Colonic mucosa (tissue), 4 donors: ENCODE data around the gene CCDC150. TPM values are rescaled to one million over a fixed set of nuclear protein-coding genes. Genes with fewer than 3 reads are reported as not detected.

Source experiments
- DNase-seq: peaks from one replicate; pipeline ENCODE4 v3.0.0-alpha.2; 2020
- H3K27ac ChIP-seq: fragments of 200-600 bp; one replicate; pipeline ENCODE4 v1.8.0; 2021
- H3K27me3 ChIP-seq: fragments of 200-600 bp; one replicate; pipeline ENCODE4 v1.8.0; 2021
- H3K36me3 ChIP-seq: fragments of 200-600 bp; one replicate; pipeline ENCODE4 v1.8.0; 2021
- H3K4me1 ChIP-seq: fragments of 200-600 bp; one replicate; pipeline ENCODE4 v1.8.0; 2021; ENCODE audit warnings: mild to moderate bottlenecking
- H3K4me3 ChIP-seq: fragments of 200-600 bp; one replicate; pipeline ENCODE4 v1.8.0; 2021
- H3K9ac ChIP-seq, 2 donors: one replicate each; pipeline ENCODE4 v1.7.0; 2013; ENCODE audit warnings: control low read depth in 2 of 2, low read depth in 2 of 2, low read length in 2 of 2
- H3K9me3 ChIP-seq: fragments of 200-600 bp; one replicate; pipeline ENCODE4 v1.8.0; 2021
- intact Hi-C: fragments of 100-400 bp; cut with DNase I; formaldehyde crosslinking; loops from one replicate; pipeline ENCODE4 v1.14.1; 2022
- total RNA-seq, 2 donors: library from RNA; stranded (reverse); fragmentation: NEBNext Ultra II Directional in 1 of 2; extraction: Animal tissue kit (Norgen Biotek cat#: 25700) in 1 of 2; gene quantifications; one replicate each; pipeline ENCODE4 v1.2.1, GENCODE V29; 2021
- TF ChIP-seq, protein P1 (sequence below): fragments of 200-600 bp; IDR thresholded peaks from one replicate; pipeline ENCODE4 v1.8.0; 2022; ENCODE audit warnings: antibody characterized with exemption, mild to moderate bottlenecking
- donor health status: healthy.
- donor health status: DM: no; HTN: no; CAD: no.
- donor health status: DM: no; HTN: no; CAD: no.

CCDC150 gene
- total RNA-seq, 2 donors from 2014 or later, result 3.8 to 10.3 TPM

- no peaks in the 10 kb centered on the region for H3K27me3 ChIP-seq
- H3K9me3 ChIP-seq, result no peaks in the 10 kb centered on the region
- H3K9ac ChIP-seq, result no peak overlapping the region
- no peak overlapping the region for H3K4me3 ChIP-seq
- no peaks in the 10 kb centered on the region for H3K4me1 ChIP-seq
- DNase-seq, result peak; percentile 19
- intact Hi-C loops, result no loop called here
- no peaks in the 10 kb centered on the region for H3K36me3 ChIP-seq
- H3K27ac ChIP-seq, result no peak overlapping the region
- TF ChIP-seq, protein P1, sequence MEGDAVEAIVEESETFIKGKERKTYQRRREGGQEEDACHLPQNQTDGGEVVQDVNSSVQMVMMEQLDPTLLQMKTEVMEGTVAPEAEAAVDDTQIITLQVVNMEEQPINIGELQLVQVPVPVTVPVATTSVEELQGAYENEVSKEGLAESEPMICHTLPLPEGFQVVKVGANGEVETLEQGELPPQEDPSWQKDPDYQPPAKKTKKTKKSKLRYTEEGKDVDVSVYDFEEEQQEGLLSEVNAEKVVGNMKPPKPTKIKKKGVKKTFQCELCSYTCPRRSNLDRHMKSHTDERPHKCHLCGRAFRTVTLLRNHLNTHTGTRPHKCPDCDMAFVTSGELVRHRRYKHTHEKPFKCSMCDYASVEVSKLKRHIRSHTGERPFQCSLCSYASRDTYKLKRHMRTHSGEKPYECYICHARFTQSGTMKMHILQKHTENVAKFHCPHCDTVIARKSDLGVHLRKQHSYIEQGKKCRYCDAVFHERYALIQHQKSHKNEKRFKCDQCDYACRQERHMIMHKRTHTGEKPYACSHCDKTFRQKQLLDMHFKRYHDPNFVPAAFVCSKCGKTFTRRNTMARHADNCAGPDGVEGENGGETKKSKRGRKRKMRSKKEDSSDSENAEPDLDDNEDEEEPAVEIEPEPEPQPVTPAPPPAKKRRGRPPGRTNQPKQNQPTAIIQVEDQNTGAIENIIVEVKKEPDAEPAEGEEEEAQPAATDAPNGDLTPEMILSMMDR, result no peak
These were observed 750 bp upstream of the CCDC150 start for GRCh38 chr2:196638765-196639164.

- Histone ChIP-seq H3K27me3 (no peaks in the 10 kb centered on the region), H3K4me3 (peak overlapping the region; percentile 68), H3K36me3 (no peaks in the 10 kb centered on the region), H3K9me3 (no peaks in the 10 kb centered on the region), H3K27ac (no peak overlapping the region), H3K4me1 (no peaks in the 10 kb centered on the region), H3K9ac (peak overlapping the region; percentile 65 to 76)
- TF ChIP-seq, protein P1, result no peak
- no peak for DNase-seq
- intact Hi-C loops, result no loop called here
These were observed 575 bp downstream of the CCDC150 start for GRCh38 chr2:196640031-196640548.

DNA sequence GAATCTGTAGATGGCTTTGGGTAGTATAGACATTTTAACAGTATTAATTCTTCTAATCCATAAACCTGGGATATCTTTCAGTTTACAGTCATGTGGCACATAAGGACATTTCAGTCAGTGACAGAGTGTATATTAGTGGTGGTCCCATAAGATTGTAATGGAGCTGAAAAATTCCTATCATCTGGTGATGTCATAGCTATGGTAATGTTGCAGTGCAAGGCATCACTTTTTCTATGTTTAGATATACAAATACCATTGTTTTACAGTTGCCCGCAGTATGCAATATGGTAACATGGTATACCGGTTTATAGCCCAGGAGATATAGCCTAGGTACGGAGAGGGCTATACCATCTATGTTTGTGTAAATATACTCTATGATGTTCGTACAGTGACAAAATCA is 9.7 kb downstream of the CCDC150 start:
- TF ChIP-seq, protein P1, result no peak
- no peak for DNase-seq
- Histone ChIP-seq H3K9me3 (no peaks in the 10 kb centered on the region), H3K27ac (no peak overlapping the region), H3K36me3 (no peaks in the 10 kb centered on the region), H3K27me3 (no peaks in the 10 kb centered on the region), H3K4me1 (no peaks in the 10 kb centered on the region), H3K9ac (no peak overlapping the region), H3K4me3 (no peak overlapping the region)
- intact Hi-C loops, result no loop called here

DNA sequence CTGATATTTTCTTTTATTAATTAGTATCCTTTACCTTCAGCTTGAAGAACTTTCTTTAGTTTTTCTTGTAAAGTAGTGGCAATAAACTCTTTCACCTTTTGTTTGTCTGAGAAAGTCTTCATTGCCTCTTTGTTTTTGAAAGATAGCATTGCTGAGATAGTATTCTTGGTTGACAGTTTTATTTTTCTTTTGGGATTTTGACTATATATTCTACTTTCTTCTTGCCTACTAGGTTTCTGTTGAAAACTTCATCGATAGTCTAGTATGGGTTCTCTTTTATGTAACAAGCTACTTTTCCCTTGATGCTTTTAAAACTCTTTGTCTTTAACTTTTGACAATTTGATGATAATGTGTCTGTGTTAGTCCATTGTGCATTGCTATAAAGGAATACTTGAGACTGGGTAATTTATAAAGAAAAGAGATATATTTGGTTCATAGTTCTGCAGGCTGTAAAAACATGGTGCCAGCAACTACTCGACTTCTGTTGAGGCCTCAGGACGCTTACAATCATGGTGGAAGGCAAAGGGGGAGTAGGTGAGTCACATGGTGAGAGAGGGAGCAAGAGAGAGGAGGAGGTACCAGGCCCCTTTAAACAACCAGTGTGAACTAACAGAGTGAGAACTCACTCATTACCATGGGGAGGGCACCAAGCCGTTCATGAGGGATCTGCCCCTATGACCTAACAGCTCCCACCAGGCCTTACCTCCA is 12.0 kb downstream of the CCDC150 start:
- H3K27me3 ChIP-seq, result no peaks in the 10 kb centered on the region
- TF ChIP-seq, protein P1, result no peak
- H3K36me3 ChIP-seq, result no peaks in the 10 kb centered on the region
- no peak overlapping the region for H3K9ac ChIP-seq
- no peak for DNase-seq
- H3K4me3 ChIP-seq, result no peak overlapping the region
- no peak overlapping the region for H3K27ac ChIP-seq
- intact Hi-C loops, result no loop called here
- no peaks in the 10 kb centered on the region for H3K4me1 ChIP-seq
- no peaks in the 10 kb centered on the region for H3K9me3 ChIP-seq

DNA sequence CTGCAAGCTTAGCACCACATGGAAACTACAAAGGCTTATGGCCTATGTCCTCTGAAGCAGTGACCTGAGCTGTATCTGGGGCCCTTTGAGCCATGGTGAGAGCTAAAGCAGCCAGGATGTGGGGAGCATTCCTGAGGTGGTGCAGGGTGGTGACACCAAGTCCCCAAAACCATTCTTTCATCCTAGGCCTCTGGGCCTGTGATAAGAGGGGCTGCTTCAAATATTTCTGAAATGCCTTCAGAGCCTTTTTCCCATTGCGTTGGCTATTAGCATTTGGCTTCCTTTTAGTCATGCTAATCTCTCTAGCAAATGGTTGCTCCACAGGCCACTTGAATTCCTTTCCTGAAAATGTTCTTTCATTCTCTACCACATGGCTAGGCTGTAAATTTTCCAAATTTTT is 13.4 kb downstream of the CCDC150 start:
- TF ChIP-seq, protein P1, result no peak
- H3K9me3 ChIP-seq, result no peaks in the 10 kb centered on the region
- no peaks in the 10 kb centered on the region for H3K36me3 ChIP-seq
- no peak overlapping the region for H3K27ac ChIP-seq
- intact Hi-C loops, result no loop called here
- no peak overlapping the region for H3K4me3 ChIP-seq
- no peak overlapping the region for H3K9ac ChIP-seq
- H3K27me3 ChIP-seq, result no peaks in the 10 kb centered on the region
- H3K4me1 ChIP-seq, result no peaks in the 10 kb centered on the region
- DNase-seq, result no peak
